GM12878 (cell line): ENCODE measurements around the gene ALCAM. TPM values are rescaled to one million over a fixed set of nuclear protein-coding genes. Genes with fewer than 3 reads are reported as not detected.

ENCODE experiments used
- ATAC-seq: fragments of 200-7000 bp; cut with Tn5 transposase; 3 replicates; pipeline ENCODE4 v1.9.1; 2020; ENCODE audit warnings: mild to moderate bottlenecking, moderate library complexity
- BruUV-seq: library from RNA; stranded (reverse); fragments of 400-500 nt; replicated peaks from 2 replicates; lab custom pipeline; 2021; lab: Mats Ljungman, UMichigan
- CTCF ChIA-PET: fragments of 300-600 bp; sonication (Branson Sonifier 250); formaldehyde crosslinking; extraction: SDS; loops from one replicate; lab custom pipeline; 2021; ENCODE audit warnings: inconsistent platforms; lab: Yijun Ruan, JAX
- POLR2A ChIA-PET: fragments of 350-600 bp; formaldehyde crosslinking; extraction: SDS; loops from one replicate; lab custom pipeline; 2021; ENCODE audit warnings: inconsistent platforms; lab: Charles Lee
- RAD21 ChIA-PET: fragments of 300-600 bp; sonication (Branson Sonifier 250); formaldehyde crosslinking; loops from one replicate; lab custom pipeline; 2023; ENCODE audit warnings: antibody characterized with exemption; ENCODE audit not compliant: unreplicated experiment; lab: Charles Lee
- SMC1A ChIA-PET: fragments of 300-600 bp; sonication (Branson Sonifier 250); formaldehyde crosslinking; loops from one replicate; lab custom pipeline; 2023; ENCODE audit not compliant: unreplicated experiment, uncharacterized antibody; lab: Charles Lee
- DNase-seq: peaks from one replicate; pipeline ENCODE4 v3.0.0-alpha.2; 2011; ENCODE audit warnings: low read depth, low spot score
- FAIRE-seq: peaks from 3 replicates; lab custom pipeline; 2011; peaks lifted over from hg19 to GRCh38; lab: Jason Lieb, UNC
- H2AFZ ChIP-seq: 2 replicates; pipeline ENCODE4 v1.6.0; 2011; ENCODE audit warnings: low read depth, low read length, control low read depth; ENCODE audit not compliant: control insufficient read depth
- H3K27ac ChIP-seq: 2 replicates; pipeline ENCODE4 v1.5.1; 2011; ENCODE audit warnings: control low read depth; ENCODE audit not compliant: control insufficient read depth, insufficient read depth
- H3K27me3 ChIP-seq, 2 experiments: replicated peaks in 1 of 2; 2 replicates each; pipeline versions ENCODE4 v1.6.0 to v1.6.1; 2011; ENCODE audit warnings: low read length in 1 of 2; ENCODE audit not compliant: control insufficient read depth in 2 of 2, insufficient read depth in 2 of 2
- H3K36me3 ChIP-seq, 2 experiments: 2 replicates each; pipeline ENCODE4 v1.5.1; 2011; ENCODE audit warnings: low read length in 1 of 2; ENCODE audit not compliant: control insufficient read depth in 2 of 2, insufficient read depth in 2 of 2
- H3K4me1 ChIP-seq: 2 replicates; pipeline ENCODE4 v1.6.1; 2011; ENCODE audit warnings: mild to moderate bottlenecking, low read length, moderate library complexity, mixed read lengths; ENCODE audit not compliant: control insufficient read depth, insufficient read depth
- H3K4me2 ChIP-seq: 2 replicates; pipeline ENCODE4 v1.6.0; 2011; ENCODE audit warnings: control low read depth; ENCODE audit not compliant: control insufficient read depth, insufficient read depth
- H3K4me3 ChIP-seq: fragments of 200-600 bp; sonication (generic); 2 replicates; pipeline ENCODE4 v1.5.1; 2016
- H3K79me2 ChIP-seq: 2 replicates; pipeline ENCODE4 v1.6.0; 2011; ENCODE audit warnings: low read length; ENCODE audit not compliant: control insufficient read depth, insufficient read depth
- H3K9ac ChIP-seq: 2 replicates; pipeline ENCODE4 v1.8.0; 2011; ENCODE audit warnings: low read length, control low read depth, mixed read lengths; ENCODE audit not compliant: control insufficient read depth, insufficient read depth
- H3K9me3 ChIP-seq: replicated peaks from 3 replicates; pipeline ENCODE4 v1.5.1; 2011; ENCODE audit warnings: mild to moderate bottlenecking, low read length; ENCODE audit not compliant: control insufficient read depth, insufficient read depth
- H4K20me1 ChIP-seq: 2 replicates; pipeline ENCODE4 v1.6.0; 2011; ENCODE audit not compliant: control insufficient read depth, insufficient read depth
- ASH2L ChIP-seq: fragments of 300-600, 200-600 bp; sonication (generic); IDR thresholded peaks from 2 replicates; pipeline ENCODE4 v1.6.1; 2017; ENCODE audit warnings: low read depth, mild to moderate bottlenecking, borderline replicate concordance
- CBX3 ChIP-seq: fragments of 200-600 bp; sonication (generic); IDR thresholded peaks from 2 replicates; pipeline ENCODE4 v1.6.1; 2016; ENCODE audit warnings: low read depth, borderline replicate concordance
- CTCF ChIP-seq, 3 experiments: IDR thresholded peaks in 2 of 3; conservative IDR thresholded peaks in 1 of 3; 2 replicates each; pipeline ENCODE4 v1.5.1; 2011; ENCODE audit warnings: low read depth in 3 of 3, low read length in 3 of 3, mild to moderate bottlenecking in 3 of 3, control low read depth in 2 of 3, moderate library complexity in 2 of 3, inconsistent platforms in 1 of 3, mixed read lengths in 1 of 3; ENCODE audit not compliant: control insufficient read depth in 2 of 3, insufficient read depth in 1 of 3; ENCODE audit errors: extremely low read depth in 1 of 3
- EP300 ChIP-seq, 2 experiments: fragments of 150-350 bp in 1 of 2; IDR thresholded peaks; 2 replicates each; pipeline ENCODE4 v1.6.1; 2011 to 2012; ENCODE audit warnings: low read depth in 2 of 2, low read length in 2 of 2, borderline replicate concordance in 1 of 2, improper control_type of control experiment in 1 of 2, inconsistent platforms in 1 of 2; ENCODE audit not compliant: control insufficient read depth in 1 of 2
- ETV6 ChIP-seq, 2 experiments: fragments of 450-650 bp in 1 of 2; IDR thresholded peaks in 1 of 2; conservative IDR thresholded peaks in 1 of 2; 2 replicates each; pipeline ENCODE4 v1.6.1; 2014; ENCODE audit warnings: antibody characterized with exemption in 1 of 2, borderline replicate concordance in 1 of 2, low read depth in 1 of 2, mild to moderate bottlenecking in 1 of 2, moderate library complexity in 1 of 2
- GABPA ChIP-seq: IDR thresholded peaks from 2 replicates; pipeline ENCODE4 v1.6.1; 2014; ENCODE audit warnings: antibody characterized with exemption, low read depth, mild to moderate bottlenecking, inconsistent platforms
- MEF2B ChIP-seq: fragments of 450-650 bp; IDR thresholded peaks from 2 replicates; pipeline ENCODE4 v1.6.1; 2018; ENCODE audit warnings: mild to moderate bottlenecking, moderate library complexity; ENCODE audit not compliant: partially characterized antibody, poor library complexity, severe bottlenecking
- MXI1 ChIP-seq: fragments of 150-350 bp; IDR thresholded peaks from 2 replicates; pipeline ENCODE4 v1.6.1; 2011; ENCODE audit warnings: low read depth, mild to moderate bottlenecking, inconsistent platforms, low read length, improper control_type of control experiment
- NFIC ChIP-seq: IDR thresholded peaks from 2 replicates; pipeline ENCODE4 v1.6.1; 2012; ENCODE audit warnings: low read depth, mild to moderate bottlenecking, inconsistent platforms, low read length, moderate library complexity
- NR2F1 ChIP-seq: fragments of 450-650 bp; conservative IDR thresholded peaks from 2 replicates; pipeline ENCODE4 v1.6.1; 2017; ENCODE audit warnings: mild to moderate bottlenecking
- TCF7 ChIP-seq: IDR thresholded peaks from 2 replicates; pipeline ENCODE4 v1.6.1; 2014; ENCODE audit warnings: antibody characterized with exemption, borderline replicate concordance
- YY1 ChIP-seq: IDR thresholded peaks from 2 replicates; pipeline ENCODE4 v1.6.1; 2011; ENCODE audit warnings: low read depth, mild to moderate bottlenecking, low read length
- ZNF24 ChIP-seq: fragments of 450-650 bp; IDR thresholded peaks from 2 replicates; pipeline ENCODE4 v1.6.1; 2017; ENCODE audit warnings: antibody characterized with exemption, mild to moderate bottlenecking
- ZNF622 ChIP-seq: fragments of 450-650 bp; IDR thresholded peaks from 2 replicates; pipeline ENCODE4 v1.6.1; 2017; ENCODE audit warnings: mild to moderate bottlenecking, inconsistent platforms
- in situ Hi-C: fragments of 300-500 bp; cut with MboI; formaldehyde crosslinking; loops from 9 replicates; pipeline ENCODE4 v1.14.3; 2018; ENCODE audit warnings: mixed read lengths
- intact Hi-C: fragments of 100-400 bp; cut with micrococcal nuclease; formaldehyde crosslinking; loops from one replicate; pipeline ENCODE4 v1.14.2; 2022; ENCODE audit not compliant: unreplicated experiment
- polyA plus RNA-seq, 11 experiments: library from polyadenylated mRNA; depleted of rRNA in 4 of 11; unstranded in 6 of 11; stranded (reverse) in 5 of 11; fragments of >200 nt; fragmentation: Nextera tagmentation in 4 of 11; fragmentation: Illumina TruSeq in 1 of 11; extraction: Ambion mirVana in 4 of 11; extraction: Trizol in 1 of 11; gene quantifications; 1 replicate in 1 of 11; 2 replicates in 10 of 11; pipeline versions ENCODE4 v1.2.1 to v1.2.3, GENCODE V29; 2011 to 2016; ENCODE audit warnings: inconsistent platforms in 2 of 11, missing spikeins in 2 of 11, low read depth in 1 of 11
- total RNA-seq, 4 experiments: library from RNA; depleted of rRNA in 3 of 4; stranded (reverse); fragments of >200 nt in 3 of 4; fragmentation: Illumina TruSeq in 1 of 4; extraction: Trizol in 1 of 4; gene quantifications; 2 replicates each; pipeline versions ENCODE4 v1.2.1 to v1.2.3, GENCODE V29; 2013 to 2021

ALCAM gene
- total and polyA plus RNA-seq, 10 of the 15 experiments (the other 5 are each of a cell fraction or from before 2014, with no cell fraction given), result 12.2 to 54.2 (median 32.6) TPM

- CTCF ChIA-PET, result no interaction called here
- in situ Hi-C loops, result no loop called here
- H3K4me1 ChIP-seq, result no peaks in the 10 kb centered on the region
- no peak for TF ChIP-seq CTCF (IDR thresholded peaks at IDR 0.05 in 2 of 3, conservative IDR thresholded peaks at IDR 0.05 in 1 of 3; ENCODE audit: control insufficient read depth in 2 of 3, extremely low read depth in 1 of 3, insufficient read depth in 1 of 3, low read depth in 3 of 3, low read length in 3 of 3)
- no peak for TF ChIP-seq CBX3
- no peak for TF ChIP-seq NFIC
- no peak for TF ChIP-seq ZNF622
- no peak for TF ChIP-seq EP300 (IDR thresholded peaks at IDR 0.05; ENCODE audit: borderline replicate concordance in 1 of 2, control insufficient read depth in 1 of 2, low read depth in 2 of 2, low read length in 2 of 2)
- no peak for TF ChIP-seq MEF2B
- no peak for TF ChIP-seq TCF7
- no peak for TF ChIP-seq MXI1
- no peak for TF ChIP-seq ZNF24
- no peak for TF ChIP-seq NR2F1
- no peak for TF ChIP-seq ETV6 (conservative IDR thresholded peaks at IDR 0.05 in 1 of 2, IDR thresholded peaks at IDR 0.05 in 1 of 2; ENCODE audit: borderline replicate concordance in 1 of 2, low read depth in 1 of 2)
- TF ChIP-seq ASH2L, result no peak
- no peak for TF ChIP-seq YY1
- no peak for TF ChIP-seq GABPA
- TF ChIP-seq, all 136 proteins: peak for 0
- BruUV-seq, result no TSS peak
- no peak overlapping the region for H2AFZ ChIP-seq
- no peak overlapping the region for H3K27ac ChIP-seq
- SMC1A ChIA-PET, result no interaction called here
- H3K9ac ChIP-seq, result no peak overlapping the region
- POLR2A ChIA-PET, result no interaction called here
- FAIRE-seq (no peak), DNase-seq (no peak), ATAC-seq (no peak)
- no peaks in the 10 kb centered on the region for H4K20me1 ChIP-seq
- H3K36me3 ChIP-seq, result no peaks in the 10 kb centered on the region
- intact Hi-C loops, result no loop called here
- H3K4me2 ChIP-seq, result no peak overlapping the region
- no peaks in the 10 kb centered on the region; the same call in 1 of the 3 replicates for H3K9me3 ChIP-seq
- no peaks in the 10 kb centered on the region for H3K27me3 ChIP-seq
- peaks cover 1% of the 10 kb centered on the region; the same call in 1 of the 2 replicates for H3K79me2 ChIP-seq
- H3K4me3 ChIP-seq, result no peak overlapping the region
- RAD21 ChIA-PET, result no interaction called here
These were observed 62.5 kb downstream of the ALCAM start for GRCh38 chr3:105429034-105429762.
